Stimulated activated CD4-positive, alpha-beta T cell treated with anti-CD3 and anti-CD28 coated beads, Interleukin-12 subunit alpha, Interleukin-12 subunit beta, amount 100 ng/mL, for 48 hours (primary cell): ENCODE data around the gene ALG9.
"Not testable (repeated sequence)": the region's sequence is repeated elsewhere in the genome, so short reads cannot be mapped to it uniquely, and the experiment has no call there.

ENCODE experiments used
- DNase-seq, 3 donors: peaks; one replicate each; pipeline ENCODE4 v3.0.0-alpha.2; 2020; ENCODE audit warnings: low read depth in 2 of 3, low spot score in 1 of 3

ALG9 gene

DNA sequence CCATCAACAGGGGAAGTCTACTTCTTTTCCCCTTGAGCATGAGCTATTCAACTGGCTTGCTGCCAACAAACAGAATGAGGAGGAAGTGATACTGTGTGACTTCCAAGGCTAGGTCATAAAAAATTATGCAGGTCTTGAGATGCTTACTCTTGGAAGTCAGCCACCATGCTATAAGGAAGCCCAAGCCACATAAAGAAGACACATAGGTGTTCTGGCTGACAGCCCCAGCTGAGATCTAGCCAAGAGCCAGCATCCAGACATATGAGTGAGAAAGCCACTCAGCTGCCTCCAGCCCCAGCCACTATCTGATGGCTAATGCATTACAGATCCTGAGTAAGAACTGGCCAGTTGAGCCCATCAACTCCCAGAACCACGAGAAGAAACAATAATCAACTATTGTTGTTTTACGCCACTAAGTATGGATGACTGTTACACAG lies 74.2 kb downstream of the ALG9 start:
- DNase-seq: no peak

DNA sequence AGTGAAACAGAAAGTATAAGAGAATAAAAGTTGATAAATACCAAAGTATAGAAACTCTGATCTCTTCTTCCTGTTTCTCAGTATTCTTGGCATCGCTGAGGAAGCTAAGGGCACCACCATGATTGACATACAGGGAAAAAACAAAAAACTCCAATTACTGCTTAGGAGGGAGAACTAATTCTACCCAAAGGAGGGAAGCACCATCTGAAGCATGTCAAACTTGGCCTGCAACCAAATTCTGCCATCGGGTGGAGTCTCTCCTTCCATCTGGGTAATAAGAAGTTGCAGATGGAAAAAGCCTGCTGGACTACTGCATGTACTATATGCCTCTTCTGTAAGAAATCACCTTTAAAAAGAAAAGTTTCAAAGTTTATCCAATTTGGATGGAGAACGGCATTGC lies 74.7 kb downstream of the ALG9 start:
- no peak for DNase-seq

DNA sequence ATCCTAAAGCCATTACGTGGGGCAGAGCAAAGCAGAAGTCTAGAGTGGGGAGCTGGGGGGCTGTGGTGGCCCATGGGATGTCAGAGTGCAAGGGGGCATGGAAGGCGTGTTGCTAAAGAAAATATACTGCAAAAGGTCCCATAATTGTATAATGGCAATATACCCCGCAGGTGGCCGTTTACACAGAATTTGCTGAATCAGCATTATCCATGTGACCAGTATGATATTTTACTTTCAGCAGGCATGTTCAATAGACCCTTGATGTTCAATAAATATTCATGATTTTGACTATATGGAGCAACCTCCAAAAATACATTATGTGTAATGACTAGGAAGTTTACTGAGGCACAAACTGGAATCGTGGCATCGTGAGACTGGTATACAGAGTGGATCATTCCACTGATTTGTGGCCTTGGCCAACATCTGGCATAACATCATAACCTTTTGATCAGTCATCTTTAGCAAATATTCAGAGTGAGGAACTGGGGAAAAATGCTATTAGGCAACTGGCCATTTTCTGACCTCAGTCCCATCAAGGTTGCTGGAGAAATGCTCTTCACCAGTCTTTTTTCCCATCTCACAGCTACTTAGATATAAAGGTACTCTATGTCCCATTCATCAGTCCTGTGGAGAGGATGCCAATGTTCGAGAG lies 75.9 kb downstream of the ALG9 start:
- DNase-seq: no peak

DNA sequence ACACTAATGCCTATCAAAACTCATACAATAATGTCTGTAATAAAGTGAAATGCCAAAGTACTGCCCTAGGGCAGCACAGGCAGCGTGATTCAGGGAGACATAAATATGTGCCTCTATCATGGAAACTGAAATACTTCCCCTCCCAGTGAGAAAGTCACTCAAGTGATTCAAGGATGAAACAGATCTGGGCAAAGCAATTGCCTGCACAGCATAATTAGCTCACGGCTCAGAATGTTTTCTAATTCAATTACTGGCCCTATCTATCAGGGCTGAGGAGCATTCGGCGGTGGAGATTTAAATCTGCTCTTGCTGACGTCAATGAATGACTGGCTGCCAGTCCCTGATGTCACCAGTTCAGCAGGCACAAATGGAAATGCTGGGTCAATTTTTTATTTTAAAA lies 77.5 kb downstream of the ALG9 start:
- DNase-seq: no peak

DNA sequence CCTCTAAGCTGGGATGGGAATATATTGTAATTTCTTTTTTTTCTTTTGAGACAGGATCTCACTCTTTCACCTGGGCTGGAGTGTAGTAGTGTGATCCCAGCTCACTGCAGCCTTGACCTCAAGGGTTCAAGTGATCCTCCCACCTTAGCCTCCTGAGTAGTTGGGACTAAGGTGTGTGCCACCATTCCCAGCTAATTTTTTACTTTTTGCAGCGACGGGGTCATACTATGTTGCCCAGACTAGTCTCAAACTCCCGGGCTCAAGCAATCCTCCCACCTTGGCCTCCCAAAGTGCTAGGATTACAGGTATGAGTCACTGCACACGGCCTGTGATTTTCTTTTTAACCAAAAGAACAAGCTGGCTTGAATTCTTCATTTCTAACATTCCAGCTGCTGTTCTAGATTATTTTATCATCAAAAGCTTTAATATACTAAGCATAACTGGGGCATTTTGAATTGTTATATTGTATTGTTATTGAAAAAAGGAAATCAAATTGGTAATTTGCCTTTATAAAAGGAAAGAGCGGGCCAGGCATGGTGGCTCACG lies 78.4 kb downstream of the ALG9 start:
- DNase-seq: no peak

DNA sequence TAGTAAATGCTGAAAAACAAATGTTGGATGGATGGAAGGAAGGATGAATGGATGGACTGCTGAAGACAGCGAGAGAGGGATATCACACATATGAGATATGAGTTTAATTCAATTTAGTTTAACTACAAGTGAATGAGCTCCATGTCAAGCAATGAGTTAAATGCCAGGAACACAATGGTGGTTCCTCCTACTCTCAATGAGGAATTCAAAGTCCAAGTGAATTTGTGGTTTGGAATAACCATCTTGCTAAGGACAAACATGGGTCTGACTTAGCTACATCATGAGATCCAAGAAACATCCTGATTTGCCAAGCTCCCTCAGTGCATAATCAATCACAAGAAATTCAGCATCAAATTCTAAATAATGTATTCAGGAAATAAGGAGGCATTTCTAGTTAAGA lies 79.1 kb downstream of the ALG9 start:
- DNase-seq: no peak

DNA sequence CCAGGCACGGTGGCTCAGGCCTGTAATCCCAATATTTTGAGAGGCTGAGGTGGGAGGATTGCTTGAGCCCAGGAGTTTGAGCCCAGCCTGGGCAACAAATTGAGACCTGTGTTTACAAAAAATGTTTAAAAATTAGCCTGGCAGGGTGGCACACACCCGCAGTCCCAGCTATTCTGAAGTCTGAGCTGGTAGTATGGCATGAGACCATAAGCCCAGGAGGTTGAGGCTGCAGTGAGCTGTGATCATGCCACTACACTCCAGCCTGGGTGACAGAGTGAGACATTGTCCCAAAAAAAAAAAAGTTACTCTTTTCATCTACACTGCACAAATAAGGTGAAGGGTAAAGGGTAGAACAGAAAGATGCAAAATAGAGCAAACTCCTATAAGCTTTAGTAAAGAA lies 82.9 kb downstream of the ALG9 start:
- no peak for DNase-seq

DNA sequence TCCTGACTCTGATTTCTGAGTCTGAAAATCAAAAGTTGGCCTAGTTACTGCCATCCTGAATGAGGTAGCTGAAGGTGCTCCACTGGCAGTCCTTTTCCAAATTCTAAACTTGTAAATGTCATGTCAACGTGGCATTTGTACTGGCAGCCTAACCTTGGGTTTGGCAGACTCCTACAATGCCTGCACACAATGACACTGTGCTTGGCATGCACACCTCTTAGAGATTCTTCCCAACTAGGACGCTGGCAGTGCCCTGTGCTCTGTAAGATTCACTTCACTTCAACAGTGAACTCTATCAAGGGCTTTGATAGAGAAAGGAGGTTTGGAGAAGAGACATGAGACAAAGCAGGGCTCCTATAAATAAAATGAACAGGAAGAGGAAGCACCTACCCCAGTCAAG lies 83.3 kb downstream of the ALG9 start:
- DNase-seq: no peak

DNA sequence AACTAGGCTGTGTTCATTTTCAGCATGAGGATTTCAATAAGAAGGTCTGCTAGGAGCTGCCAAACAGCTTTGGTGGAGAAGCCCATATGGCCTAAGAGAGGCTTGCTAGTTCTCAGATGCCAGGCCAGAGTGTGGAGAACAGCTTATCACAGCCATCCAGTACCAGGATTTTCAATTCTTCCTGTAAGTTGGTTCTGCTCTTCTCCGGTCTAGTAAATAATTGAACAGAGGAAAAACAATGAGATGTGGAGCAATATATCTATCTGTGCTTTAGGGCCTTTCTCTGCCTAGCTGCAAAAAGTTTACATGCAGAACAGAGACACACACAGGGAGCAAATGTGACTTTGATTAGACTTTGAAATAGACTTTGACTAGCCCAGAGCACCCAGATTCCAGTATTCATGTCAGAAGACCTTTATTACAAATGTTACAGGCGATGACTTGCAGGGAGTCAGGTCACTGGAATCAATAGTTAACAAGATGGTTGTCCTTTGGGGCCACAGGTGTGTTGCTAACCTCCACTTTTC lies 85.4 kb downstream of the ALG9 start:
- DNase-seq: no peak

DNA sequence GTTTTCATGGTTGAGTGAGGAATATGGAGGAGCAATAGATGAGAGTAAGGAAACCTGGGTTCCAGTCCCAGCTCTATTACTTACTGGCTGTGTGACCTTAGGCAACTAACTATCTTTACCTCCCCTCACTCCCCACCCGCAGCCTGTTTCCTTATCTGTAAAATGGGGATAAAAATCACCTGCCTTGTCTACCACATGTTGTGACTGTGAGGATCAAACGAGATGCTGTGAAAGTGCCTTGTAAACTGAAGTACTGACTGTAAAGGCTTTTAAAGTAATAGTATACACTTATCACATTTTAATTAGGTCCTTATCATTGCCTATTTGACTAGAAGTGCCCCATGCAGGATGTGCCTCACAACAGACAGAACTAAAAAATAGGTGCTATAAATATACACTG lies 86.3 kb downstream of the ALG9 start:
- no peak for DNase-seq

DNA sequence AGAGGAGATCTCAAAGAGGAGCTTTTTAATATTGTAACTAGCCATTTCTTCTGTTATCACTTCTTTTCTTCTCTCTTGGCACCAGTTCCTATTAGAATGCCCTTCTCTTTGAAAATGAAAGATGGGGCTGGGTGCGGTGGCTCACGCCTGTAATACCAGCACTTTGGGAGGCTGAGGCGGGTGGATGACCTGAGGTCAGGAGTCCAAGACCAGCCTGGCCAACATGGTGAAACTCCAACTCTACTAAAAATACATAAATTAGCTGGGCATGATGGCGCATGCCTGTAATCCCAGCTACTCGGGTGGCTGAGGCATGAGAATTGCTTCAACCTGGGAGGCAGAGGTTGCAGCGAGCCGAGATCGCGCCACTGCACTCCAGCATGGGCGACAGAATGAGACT lies 87.1 kb downstream of the ALG9 start:
- DNase-seq: not testable (repeated sequence)

DNA sequence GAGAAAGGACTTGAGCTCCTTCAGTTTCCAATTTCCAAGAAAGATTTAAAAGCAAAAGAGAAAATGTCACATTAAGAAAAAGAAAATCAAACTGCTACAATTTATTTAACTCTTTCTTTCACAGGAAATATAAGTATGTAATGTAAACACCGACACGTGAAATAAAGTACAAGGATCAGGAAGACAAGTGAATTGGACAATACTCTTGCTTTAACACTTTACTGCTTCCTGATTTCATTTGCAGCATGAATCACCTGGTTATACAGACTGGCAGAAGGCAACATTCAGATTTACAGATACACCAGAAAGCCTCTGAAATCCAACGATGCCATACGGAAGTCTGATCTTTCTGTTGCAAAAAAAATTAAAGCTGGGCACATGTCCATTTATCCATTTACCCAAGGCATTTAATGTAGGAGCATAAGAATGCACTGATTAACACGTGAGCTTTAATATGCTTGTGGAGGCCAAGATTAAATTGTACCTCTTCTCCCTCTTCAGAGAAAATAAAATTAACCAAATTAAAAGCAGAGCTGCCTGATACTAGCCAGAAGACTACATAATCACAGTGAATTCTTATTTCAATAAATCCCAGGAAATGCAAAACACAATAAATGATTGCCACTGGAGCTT lies 89.2 kb downstream of the ALG9 start:
- DNase-seq: no peak

DNA sequence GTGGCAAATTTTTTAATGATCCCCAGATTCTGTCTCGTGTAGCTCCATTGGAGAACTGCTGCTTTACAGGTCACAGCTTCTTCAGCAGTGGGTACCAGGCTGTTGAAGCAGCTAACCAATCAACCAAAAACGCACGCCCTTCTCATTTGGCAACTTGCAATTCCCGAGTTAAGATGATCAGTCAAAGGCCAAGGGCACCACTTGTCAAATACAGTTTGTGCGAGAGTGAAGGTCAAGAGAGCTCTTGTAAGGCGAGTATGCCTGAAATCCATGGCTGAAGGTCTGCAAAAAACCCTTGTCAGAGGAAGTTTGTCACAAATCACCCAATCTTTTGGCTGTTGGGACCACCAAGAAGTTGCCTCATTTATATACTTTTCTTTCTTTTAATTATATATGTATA lies 92.3 kb downstream of the ALG9 start:
- DNase-seq: no peak

DNA sequence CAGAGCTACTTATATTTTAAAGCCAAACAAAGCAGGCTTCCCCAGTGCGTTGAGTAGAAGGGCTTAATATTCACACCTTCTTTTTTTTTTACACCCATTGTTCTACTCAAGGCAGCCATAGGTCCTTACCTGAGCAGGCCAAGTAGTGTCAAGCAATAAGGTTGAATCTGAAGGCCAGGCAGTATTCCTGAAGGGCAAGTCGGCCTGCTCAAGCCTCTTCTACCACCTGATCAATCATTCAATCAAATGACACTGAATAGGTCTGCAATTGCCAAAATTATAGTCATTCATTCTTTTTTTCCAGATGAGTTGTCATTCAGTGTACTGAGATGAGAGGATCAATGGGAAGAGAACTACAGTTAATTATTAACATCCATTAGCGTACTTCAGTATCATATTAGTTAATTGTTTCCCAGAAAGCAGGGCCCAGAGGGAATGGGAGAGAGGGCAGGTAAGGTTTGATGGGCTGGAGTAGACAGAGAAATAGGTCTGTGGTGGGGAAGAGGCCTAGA lies 93.3 kb downstream of the ALG9 start:
- no peak for DNase-seq

DNA sequence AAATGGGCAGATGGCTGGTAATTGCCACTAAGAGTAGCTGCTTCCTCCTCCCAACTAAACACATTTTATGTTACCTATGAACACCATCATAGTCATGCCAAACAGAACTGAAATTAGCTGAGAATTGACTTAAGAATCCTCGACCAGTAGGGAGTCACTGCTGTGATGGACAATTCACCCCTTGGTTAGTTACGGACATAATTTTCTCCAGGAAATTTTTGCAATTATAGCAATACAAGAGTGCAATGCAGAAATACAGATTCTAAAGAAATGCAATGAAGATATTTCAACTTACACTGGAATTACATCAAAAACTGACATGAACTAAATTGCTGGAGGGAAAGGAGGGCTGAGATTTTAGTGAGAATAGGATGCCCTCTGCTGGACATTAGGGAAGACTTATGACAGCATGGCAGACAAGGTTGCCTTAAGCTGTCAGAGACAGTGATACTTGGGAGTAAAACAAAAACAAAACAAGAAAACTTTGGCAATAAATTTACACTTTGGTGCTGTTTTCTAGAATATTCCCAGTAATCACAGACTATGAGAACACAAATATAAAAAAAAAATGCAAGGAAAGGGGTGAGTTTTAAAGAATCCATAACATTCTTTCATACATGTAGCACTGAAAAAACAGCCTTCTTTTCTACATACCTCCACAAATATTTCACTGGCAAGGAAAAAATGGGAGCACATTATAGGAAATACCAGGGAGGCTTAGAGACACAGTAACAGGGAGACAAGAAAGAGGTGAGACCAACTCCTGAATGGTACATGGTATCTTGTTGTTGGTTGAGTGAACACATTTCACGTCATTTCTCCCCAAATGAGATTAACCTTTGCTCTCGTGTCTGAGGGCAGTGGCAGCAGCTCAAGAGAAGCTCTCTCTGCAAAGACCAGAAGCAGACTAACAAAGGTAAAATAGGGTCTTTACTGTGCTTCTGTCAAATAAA lies 94.0 kb downstream of the ALG9 start:
- no peak for DNase-seq

DNA sequence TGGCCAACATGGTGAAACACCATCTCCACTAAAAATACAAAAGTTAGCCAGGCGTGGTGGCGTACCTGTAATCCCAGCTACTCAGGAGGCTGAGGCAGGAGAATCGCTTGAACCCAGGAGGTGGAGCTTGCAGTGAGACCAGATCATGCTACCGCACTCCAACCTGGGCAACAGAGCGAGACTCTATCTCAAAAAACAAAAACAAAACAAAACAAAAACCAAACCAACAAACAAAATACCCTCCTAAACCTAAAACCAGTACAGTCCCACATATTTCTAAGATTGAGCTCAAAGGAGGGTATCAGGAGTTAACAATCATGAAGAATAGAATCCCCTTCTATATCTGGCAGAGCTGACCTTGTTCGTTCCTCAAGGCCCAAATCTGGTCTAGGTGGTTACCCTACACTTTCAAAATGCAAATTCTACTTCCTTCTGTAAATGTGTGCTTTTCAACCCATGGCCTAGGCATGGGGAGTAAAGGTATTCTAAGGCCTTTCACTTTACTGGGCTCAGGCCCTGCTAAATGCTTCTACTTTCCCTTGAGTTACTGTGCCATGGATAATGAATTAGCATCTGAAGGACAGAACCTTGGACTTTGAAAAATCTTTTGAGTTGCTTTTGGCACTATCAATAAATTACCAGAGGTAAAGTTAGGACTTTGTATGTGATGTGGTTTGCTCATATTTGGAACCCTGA lies 94.8 kb downstream of the ALG9 start:
- no peak for DNase-seq

DNA sequence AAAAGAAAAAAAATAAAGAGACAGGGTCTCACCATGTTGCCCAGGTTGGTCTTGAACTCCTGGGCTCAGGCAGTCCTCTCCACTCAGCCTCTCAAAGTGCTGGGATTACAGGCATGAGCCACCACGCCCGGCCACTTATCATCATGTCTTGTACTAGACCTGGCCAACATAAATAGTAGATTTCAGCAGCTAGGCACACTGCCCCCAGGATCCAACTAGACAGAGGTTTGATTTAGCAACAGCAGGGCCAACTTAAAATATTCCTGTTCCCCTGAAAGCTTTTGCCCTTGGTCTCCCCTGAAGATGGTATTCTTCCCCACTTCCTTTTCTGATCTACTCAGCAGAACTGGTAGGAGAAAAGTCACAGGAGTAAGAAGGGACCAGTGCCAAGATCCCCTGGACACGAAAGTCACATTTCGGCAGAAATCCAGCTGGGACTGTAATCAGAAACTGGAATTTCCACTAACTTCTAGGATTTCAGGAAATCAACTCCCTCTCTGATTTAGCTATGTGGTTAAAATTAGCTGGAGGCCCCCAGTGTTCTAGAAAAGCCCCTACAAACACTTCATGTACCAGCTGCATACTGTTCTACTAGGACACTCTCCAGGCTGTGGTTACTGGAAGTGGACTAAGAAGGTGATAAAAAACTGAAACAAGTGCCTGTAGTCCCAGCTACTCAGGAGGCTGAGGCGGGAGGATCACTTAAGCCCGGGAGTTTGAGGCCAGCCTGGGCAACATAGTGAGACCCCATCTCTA lies 96.2 kb downstream of the ALG9 start:
- no peak for DNase-seq

DNA sequence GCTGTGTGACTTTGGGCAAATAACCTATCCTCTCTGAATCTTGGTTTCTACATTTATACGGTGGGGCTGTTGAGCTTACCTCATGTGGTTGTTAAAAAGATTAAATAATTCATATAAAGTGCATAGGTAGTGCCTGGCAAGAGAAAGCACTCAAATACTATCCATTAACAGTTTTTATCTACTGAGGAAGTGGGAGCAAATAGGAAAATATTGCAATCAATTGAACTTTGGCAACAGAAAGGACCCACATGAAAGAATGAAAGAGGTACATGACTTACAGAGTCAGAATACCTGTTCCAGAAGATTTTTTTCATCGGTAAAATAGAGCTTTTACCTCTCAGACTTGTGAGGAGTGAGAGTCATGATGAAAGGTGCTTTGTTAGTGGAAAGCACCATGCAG lies 98.8 kb downstream of the ALG9 start:
- no peak for DNase-seq

DNA sequence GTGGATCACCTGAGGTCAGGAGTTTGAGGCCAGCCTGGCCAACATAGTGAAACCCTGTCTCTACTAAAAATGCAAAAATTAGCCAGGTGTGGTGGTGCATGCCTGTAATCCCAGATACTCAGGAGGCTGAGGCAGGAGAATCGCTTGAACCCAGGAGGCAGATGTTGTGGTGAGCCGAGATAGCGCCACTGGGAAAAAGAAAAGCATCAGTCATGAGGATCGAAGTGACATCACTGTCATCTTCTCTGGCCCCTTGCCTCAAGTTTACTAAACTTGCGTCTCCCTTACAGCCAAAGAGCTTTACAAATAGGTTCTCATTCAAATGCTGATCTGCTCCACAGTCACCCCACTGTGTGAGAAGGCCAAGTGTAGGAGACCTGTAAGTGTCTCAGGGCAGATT lies 100.2 kb downstream of the ALG9 start:
- not testable (repeated sequence) for DNase-seq

DNA sequence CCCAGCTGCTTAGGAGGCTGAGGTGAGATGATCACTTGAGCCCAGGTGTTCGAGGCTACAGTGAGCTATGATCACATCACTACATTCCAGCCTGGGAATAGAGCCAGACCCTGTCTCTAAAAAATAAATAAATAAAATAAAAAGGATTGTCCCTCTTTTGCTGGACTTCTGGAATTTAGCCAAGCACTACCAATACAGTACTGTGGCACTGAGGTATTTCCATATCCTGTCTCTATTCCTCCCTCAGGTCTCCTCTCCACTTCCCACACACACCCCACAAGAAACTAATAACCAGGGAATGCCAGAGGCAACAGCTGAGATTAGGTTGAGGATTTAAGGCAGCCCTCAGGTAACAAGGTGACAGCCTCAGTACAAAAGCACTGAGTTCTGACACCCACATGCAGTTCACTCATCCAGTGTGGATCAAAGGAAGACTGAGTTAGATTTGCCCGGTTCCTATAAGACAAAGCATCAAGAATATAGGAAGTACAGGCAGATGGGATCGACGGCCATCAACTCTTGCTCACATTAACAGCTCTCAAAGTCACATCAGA lies 100.7 kb downstream of the ALG9 start:
- DNase-seq: no peak
